Retinal pigment epithelial cell (primary cell): Measurements from ENCODE around the gene MS4A10.

Source experiments
- DNase-seq: peaks from one replicate; pipeline ENCODE4 v3.0.0-alpha.2; 2010; ENCODE audit warnings: low read depth
- H3K4me3 ChIP-seq: 2 replicates; pipeline ENCODE4 v1.5.1; 2011; ENCODE audit warnings: mild to moderate bottlenecking, low read length, control low read depth, moderate library complexity
- TF ChIP-seq, protein P1 (sequence below): conservative IDR thresholded peaks from 2 replicates; pipeline ENCODE4 v1.5.1; 2011; ENCODE audit warnings: low read depth, low read length, control low read depth, inconsistent platforms

MS4A10 gene

DNA sequence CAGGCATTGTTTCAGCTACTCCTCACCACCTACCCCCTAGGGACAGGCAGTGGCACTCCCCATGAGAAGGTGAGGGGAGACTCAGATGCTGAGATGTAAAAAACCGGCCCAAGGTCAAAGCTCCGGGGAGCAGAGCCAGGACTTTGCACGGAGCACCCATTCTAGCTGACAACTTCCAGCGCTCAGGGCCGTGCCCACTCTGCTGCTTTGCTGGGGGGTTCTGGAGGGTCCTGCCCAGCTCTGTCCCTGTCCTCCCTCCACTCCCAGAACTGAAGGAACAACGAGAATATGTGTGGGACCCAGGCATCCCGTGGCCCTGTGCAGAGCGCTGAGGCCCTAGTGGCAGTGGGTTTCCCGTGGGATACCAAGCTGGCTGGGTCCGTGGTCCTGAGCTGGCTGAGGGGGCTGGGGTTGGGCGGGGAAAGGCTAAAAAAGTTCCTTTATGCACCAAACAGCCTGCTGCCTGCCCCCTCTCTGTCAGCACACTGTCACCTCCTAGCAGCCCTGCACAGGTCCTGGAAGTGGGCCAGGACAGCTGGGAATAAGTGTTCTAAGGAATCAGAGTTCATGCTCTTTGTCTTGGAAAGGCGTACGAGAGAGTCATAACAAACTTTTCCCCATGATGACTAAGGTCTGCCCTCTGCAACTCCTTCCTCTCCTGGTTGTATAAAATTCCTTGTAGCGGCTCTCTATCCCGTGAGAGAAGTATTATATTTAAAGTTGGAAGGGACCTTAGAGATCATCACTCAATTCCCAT is 1.9 kb downstream of the MS4A10 start:
- TF ChIP-seq, protein P1, sequence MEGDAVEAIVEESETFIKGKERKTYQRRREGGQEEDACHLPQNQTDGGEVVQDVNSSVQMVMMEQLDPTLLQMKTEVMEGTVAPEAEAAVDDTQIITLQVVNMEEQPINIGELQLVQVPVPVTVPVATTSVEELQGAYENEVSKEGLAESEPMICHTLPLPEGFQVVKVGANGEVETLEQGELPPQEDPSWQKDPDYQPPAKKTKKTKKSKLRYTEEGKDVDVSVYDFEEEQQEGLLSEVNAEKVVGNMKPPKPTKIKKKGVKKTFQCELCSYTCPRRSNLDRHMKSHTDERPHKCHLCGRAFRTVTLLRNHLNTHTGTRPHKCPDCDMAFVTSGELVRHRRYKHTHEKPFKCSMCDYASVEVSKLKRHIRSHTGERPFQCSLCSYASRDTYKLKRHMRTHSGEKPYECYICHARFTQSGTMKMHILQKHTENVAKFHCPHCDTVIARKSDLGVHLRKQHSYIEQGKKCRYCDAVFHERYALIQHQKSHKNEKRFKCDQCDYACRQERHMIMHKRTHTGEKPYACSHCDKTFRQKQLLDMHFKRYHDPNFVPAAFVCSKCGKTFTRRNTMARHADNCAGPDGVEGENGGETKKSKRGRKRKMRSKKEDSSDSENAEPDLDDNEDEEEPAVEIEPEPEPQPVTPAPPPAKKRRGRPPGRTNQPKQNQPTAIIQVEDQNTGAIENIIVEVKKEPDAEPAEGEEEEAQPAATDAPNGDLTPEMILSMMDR: no peak
- H3K4me3 ChIP-seq: no peak overlapping the region
- DNase-seq: peak; percentile 20

DNA sequence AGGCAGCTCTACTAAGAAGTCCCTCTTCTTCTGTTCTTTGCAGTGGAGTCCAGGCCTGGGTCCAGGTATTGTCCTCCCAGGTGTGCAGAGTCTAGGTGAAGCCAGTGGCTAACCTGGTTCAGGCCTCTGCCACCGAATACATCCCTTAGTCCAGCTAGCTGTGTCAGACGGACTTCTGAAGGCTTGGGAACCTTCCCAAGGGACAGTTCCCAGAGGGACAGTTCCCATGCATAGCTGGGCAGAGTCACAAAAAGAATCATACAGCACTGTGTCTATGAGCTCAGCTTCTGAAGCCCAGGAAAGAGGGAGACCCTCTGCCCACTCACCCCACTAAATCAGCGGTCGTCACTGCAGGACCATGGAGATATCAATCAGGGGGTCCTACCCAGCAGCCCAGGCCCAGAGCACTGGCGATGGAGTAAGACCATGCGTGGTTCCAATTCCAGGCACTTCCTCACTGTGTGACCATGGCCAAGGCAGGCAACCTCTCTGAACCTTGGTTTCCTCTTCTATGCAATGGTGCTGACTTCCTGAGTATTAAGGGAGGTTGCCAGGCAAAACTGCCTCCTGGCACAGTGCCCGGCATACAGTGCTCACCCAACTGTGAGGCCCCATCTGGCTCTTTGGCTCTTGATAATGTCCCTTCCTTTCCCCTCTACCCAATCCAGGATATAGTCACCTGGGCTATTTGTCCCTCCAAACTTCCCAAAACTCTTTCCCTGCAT is 3.4 kb downstream of the MS4A10 start:
- DNase-seq: no peak
- no peak overlapping the region for H3K4me3 ChIP-seq
- TF ChIP-seq, protein P1: no peak

DNA sequence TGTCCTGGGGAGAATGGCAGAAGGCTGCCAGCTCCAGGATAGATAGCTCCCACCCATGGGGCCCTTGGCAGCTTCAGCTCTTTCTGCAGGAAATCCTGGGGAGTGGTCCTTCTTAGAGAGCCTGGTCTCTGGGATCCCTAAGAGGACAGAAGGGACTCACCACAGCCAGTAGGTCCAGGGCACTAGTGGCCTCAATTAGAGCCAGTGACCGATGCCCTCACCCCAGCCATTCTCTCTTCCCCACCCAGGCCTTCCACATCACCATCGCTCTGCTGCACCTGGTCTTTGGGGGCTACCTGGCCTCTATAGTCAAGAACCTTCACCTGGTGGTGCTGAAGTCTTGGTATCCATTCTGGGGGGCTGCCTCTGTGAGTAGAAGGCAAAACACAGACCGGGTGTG is 5.6 kb downstream of the MS4A10 start:
- TF ChIP-seq, protein P1: no peak
- no peak overlapping the region for H3K4me3 ChIP-seq
- no peak for DNase-seq

DNA sequence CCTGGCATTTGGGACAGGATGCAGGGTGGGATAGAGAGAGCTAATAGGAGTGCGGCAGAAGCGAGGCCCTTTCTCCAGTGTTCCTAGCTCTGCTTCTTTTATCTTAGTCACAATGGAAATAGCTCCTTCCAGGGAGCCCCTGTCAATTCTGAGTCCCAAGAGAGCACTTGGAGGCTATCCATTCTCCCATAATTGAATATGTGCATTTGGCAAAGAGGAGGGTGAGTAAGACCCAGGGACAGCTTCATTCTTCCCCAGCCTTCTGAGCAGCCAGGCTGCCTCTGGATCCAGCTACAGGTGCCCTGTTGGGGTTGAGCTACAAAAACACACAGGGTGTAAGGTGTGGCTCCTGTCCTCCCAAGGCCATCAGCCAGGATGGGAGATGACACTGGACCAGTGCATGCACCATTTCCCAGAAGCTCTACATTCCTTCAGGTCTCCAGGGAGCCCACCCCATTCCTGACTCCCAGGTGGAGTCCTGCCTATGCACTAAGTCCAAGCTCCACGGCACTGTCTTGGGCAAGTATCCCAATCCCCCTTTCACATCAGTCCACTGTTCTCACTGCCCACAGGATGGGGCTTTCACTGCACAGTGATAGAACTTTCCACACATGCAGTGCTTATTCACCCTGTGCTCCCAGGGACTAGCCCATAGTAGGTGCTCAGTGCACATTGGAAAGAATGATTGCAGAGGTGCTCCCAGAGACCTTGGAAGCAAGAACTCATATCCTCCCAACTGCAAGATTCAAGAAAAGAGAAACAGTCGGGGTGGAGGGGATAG is 6.2 kb downstream of the MS4A10 start:
- H3K4me3 ChIP-seq: no peak overlapping the region
- DNase-seq: no peak
- TF ChIP-seq, protein P1: no peak

DNA sequence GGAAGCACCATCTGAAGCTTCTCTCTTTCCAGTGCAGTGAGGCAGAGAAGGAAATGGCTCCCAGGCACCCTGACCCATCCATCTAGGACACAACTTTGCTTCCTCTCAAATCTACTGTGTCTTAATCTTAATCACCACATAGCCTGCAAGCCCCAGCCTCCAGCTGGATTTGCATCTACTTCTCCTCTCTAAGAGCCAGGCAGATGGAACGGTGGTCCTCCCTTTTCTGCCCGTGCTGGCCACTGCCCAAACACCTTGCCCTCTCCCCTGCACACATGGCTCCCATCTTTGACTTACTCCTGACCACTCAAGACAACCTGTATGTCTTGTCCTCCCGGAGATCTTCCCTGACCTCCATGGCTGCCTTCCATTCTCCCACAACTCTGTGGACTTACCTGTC is 7.4 kb downstream of the MS4A10 start:
- no peak overlapping the region for H3K4me3 ChIP-seq
- TF ChIP-seq, protein P1: no peak
- no peak for DNase-seq

DNA sequence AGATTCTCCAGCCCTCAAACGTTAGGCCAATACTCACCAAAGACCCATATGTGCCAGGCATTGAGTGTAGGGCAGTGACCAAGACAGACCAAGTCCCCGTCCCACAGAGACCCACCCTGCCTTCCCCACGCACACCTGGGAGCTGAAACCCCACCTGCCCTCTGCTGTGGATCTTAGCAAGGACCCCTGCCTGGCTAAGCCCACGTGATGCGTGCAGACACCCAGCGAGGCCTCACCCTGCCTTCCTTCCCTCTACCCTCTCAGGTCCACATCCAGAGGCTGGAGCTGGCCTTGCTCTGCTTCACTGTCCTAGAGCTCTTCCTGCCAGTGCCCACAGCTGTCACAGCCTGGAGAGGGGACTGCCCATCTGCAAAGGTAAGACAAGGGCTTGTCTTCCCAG is 10.2 kb downstream of the MS4A10 start:
- no peak for DNase-seq
- TF ChIP-seq, protein P1: no peak
- H3K4me3 ChIP-seq: no peak overlapping the region
